NCI-H446 (cell line): ENCODE data around the gene CIDEB.
A peak's percentile ranks its signal among the peaks of the same experiment; 100 is the strongest.

Experiments
- DNase-seq, 2 experiments: peaks; one replicate each; lab custom pipeline; 2025; lab: John Stamatoyannopoulos, UW

Gene CIDEB

DNA sequence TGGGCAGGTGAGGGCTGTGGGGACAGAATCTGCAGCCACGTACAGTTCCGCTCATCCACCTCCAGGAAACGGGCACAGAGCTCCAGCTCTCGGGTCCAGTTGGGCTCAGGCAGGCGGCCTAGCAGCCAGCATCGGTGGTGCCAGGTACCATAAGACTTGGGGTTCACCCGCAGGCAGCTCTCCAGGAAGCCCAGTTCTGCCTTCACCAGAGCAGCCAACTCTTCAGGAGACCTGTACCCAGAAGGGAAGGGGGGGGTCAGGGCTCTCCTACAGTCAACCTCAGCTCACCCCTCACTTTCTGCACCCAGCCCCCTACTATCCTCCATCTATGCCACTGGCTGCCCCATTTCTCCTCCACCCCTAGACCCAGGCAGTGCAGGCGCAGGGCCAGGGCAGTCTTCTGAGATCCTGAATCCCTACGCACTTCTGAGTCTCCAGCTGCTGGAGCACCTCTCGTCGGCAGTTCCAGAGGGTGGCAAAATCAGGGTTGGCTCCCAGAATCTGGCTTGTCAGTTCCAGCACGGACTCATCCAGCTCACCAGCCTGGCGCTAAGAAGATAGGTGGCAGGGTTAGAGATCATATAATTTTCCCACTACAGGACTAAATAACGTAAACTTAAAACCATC is 37.8 kb downstream of the CIDEB start:
- no peak for DNase-seq

DNA sequence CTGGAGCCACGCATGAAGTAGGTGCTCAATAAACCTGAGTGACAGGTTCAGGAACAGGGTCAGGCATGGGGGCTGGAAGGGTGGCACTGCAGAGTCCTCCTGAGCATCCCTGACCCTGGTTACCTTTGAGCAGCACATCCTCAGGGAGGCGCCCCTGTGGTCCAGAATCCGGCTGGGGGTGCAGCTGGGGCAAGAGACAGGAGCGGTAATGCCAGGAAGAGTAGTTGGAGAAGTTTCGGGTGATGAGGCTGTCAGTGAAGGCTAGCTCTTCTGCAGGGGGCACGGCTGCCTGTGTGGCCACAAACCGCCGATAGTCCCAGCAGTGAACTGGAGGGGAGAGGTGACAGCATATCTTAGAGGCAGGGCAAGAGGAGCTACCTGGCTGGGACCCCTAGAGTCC is 38.4 kb downstream of the CIDEB start:
- no peak for DNase-seq

DNA sequence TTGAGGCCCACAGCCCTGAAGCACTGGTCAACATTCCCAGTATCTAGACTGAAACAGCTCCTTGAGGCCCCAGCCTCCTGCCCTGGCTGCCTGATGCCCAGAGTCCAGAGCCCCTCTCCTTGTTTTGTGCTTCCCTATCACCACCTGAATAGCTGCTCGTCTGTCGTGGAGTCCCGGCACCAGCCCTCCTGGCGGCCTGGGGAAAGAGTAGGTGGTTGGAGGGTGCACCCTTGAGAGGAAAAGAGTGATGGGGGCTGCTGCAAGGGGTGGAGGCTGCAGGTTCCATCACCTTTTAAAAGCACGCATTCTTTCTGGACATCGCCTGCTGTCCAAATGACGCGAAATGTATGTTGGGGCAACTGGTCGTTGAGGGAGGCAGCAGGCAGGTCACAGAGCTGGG is 39.6 kb downstream of the CIDEB start:
- DNase-seq: no peak

DNA sequence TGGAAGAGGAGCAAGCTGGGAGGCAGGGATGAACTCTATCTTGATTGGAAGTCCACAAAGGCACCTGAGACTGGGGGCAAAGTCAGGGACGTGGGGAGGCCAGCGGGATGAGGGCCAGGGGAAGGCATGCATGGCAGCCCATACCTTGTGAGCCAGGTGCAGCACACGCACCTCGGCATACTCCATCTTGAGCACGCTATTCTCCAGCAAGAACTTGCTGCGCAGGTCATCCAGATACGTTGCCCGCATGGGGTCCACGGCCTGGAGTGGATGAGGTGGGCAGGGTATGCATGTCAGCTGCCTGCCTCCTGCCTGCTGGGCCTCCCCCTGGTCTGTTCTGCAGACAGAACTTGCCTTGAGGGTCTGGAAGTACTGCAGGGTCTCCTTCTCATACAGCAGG is 40.3 kb downstream of the CIDEB start:
- no peak for DNase-seq

DNA sequence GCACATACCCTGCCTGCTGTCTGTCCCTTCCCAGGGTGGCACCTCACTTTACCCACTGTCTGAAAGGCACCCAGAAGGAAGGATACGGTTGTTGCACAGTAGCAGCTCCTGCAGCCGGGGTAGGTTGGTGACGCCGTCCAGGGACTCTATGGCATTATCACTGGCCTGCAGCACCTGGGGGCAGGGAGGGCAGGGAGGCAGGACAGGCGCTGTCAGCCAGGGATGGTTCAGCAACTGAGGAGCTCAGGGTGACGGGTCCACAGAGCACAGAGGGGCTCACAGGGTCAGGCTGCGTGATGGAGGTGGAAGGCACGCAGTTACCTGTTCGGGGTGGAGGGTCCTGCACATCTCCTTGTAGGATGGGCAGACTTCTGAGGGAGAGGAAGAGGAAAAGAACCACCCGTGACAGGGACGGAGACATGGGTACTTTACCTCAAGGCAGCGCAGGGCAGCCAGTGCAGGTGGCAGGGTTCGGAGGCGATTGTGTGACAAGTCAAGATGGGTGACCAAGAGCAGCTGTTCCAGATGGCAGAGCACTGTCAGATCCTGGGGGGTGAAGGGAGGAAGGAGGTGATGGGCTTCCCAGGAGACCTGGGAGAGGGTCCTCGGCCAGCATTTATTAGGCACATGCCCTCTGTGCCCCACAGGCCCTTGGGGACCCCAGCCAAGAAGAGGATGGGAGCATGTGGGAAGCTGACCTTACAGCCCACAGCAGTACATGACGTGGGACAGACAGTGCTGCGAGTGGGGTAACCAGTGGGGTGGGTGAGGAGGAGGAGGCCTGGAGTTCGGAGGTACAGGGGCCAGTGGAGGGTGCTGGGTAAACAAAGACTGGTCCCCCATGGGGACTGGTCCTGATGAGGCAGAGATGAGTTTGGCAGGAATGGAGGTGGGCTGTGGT is 41.2 kb downstream of the CIDEB start:
- no peak for DNase-seq

DNA sequence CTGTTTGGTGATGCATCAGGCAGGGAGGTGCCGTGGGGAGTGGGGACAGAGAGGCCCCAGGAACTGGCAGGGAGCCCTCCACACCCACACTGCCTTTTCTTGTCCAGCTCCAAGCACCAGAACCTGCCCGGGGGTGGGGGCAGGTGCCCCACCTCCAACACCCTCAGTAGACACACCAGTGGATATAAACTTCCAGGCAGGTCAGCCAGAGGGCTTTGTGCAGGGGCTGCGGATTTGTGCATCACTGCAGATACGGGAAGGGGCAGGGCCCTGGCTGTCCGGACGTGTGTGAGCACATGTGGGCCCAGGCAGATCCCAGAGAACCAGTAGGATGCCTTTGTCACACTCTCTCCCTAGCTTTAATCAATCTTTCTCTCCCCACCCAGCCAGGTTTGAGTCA is 43.5 kb downstream of the CIDEB start:
- no peak for DNase-seq

DNA sequence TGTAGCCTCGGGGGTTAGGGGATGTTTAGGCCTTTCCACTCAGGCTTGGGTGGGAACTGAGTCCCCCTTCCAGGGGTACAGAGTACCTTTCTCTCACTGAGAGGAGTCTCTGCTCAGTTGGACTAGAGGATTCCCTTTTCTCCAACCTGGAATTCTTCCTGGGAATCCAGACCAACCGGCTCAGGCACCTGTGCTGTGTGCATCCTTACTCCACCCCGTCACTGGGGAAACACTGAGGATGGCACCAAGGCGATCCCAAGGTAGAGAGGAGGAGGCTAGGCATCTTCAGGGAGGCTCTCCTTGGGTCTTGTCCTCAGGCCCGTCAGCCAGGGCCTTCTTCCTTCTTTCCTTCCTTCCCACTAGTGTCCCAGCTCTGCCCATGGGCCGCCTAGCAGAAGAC is 43.9 kb downstream of the CIDEB start:
- no peak for DNase-seq

DNA sequence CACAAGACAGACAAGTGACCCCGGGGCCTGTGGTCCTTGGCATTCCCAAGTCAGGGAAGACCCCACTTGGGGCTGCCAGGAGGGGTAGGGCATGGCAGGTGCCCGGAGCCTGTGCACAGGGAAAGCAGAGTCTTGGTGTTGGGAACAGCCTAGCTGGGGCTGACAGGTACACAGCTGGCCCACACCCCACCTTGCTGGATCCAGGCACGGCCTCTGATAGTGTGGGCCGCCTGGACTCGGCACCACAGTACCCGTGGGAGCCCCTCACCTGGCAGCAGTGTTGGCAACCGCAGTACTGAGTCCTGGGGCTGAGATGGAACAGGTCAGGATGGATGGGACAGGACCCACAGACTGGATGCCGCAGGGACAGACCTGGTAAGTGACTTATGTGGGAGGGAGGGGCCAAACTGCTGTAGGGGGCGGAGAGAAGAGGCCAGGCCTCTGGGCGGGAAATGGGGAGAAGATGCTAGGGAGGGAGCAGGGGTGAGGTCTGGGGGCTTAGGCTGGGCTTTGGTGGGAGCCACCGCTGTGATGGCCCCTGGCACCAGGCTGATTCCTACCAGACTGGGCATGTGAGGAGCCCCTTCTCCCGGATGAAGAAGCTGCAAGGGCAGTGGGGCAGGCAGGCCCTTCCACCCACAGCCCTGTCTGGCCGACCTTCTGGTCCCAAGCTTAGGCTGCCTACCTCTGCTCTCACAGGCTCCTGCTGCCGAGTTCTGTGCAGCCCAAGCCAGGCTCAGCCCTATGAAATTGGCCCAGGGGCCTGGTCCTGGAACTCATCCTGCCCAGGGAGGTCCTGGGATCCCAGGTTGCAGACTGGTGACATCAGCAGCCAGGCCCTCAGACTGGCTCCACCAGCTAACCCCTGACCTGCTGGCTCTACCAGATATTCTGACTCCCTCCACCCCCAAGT is 44.7 kb downstream of the CIDEB start, which contains the start of gene TGM1:
TSS of gene TGM1 (minus strand) at position 357 of the 913 bp plus-strand sequence. CDS start 825 bp downstream, outside the sequence.
- DNase-seq: no peak

DNA sequence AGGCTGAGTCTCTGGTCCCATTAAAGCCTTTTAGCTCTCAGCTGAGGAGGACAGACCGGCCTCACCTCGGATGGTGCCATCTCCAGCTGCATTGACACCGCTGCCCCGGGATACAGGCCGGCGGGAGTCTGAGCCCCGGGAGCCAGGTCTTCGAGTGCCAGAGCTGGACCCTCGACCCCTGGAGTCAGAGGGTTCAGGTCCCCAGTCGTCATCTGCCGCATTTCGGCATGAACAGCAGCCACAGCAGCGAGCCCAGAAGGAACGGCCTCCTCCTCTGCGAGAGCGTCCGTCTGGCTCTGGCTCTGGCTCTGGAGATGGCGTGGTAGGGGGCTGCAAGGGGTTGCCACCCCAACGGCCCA is 45.8 kb downstream of the CIDEB start:
- no peak for DNase-seq

DNA sequence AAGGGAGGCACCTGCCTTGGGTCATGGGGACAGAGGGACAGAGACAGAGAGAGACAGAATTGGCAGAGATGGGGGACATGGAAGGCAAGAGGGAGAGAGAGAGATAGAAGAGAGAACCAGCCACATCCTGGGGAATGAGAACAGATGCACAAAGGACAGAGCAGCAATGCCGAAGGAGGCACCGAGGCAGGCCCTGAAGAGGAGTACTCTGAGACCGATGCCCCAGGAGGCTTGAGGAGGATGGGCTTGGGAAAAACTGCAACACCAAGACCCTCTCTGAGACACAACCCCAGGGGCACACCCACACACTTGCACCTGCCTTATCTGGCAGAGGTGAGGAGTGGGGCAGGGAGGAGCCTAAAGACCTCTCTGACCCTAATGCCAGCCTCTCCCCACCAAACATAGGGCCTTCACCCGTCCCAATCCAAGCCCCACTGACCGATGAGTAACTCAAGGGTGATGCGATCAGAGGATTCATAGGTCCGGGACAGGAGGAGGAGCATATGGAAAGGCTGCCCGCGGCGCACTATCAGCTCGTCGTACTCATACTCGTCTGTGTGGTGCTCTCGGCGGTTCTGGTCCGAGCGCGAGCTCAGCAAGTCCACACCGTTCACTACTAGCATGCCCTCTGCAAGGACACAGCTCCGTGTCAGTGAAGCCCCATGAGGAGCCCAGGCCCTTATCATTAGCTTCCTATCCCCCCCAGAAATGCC is 46.4 kb downstream of the CIDEB start:
- no peak for DNase-seq

DNA sequence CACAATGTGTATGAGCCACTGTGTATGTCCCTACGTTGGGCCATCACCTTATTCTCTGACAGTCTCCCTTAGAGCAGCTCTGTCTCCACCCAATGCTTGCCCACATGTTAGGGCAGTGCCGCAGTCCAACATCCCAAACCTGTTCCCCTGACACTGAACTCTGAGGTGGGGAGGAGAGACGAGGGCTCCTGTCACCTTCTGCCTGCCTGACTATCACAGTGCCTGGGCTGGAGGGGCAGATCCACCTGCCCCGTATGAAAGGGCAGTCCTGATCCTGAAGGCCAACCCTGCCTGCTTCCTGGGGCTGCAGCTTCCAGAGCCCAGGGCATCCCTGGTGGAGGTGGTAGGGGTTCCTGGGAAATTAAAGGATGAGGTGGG is 47.0 kb downstream of the CIDEB start:
- no peak for DNase-seq

DNA sequence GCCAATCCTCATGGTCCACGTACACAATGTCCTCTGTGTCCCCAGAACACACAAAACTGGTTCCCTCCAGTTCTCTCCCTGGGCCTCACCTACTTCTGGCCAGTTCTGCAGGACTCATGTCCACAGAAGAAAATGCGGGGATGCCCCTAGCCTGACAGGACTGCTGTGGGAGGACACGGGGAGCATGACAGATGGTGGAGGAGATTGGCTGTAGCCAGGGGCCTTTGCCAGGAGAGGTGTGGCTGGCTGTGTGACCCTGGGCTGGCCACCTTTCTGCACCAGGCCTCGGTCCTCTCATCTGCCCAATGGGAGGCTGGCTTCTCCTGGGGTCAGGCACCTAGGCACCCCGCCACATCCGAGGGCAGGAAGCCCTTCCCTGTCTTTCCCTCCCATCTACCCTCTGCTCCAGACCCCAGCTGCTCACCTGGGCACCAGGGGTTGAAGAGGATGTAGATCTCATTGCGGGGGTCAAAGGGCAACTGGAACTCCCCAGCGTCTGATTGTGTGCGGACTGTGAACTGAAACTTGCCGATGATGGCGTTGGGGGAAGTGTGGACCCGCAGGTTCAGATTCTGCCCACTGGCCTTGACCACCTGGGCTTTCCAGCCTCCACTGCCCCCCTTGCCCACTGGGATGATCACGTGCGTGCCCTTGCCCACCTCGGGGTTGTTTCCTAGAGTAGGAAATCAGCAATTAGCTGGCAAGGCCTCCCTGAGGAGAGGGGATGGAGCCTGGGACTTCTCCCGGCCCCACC is 47.6 kb downstream of the CIDEB start:
- no peak for DNase-seq

DNA sequence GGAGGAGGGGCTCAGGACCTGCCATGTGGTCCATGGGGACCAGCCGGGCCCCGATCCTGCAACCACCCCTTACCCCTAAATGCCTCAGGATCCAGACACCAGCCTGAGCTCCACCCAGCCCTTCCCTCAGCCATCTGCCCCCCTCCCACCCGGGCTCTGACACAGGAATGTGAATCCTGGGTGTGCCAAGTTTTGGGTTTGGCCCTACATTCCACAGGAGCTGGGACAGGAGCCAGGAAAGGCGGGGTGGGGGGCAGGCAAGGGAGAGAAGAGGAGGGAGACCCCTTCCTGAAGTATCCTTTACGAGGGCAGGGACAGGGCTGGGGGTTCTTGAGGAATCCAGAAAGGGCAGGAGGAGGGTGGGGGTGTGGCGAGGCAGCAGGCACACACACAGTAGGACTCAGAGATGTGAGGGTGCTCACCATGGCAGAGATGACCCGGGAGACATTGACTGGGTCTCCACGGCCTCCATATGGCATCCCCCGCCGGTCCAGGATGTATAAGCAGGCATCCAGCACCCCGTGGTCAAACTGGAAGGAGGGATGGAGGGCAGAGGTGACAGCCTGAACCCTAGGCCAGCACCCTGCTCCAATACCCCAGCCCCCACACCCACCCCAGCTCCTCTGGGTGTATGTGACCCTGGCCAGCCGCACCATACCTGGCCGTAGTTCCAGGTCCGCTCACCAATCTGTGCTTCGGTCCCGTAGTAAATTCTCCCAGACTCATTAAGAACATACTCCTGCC is 48.3 kb downstream of the CIDEB start:
- peak in 1 of 2 experiments; percentile 26 for DNase-seq

DNA sequence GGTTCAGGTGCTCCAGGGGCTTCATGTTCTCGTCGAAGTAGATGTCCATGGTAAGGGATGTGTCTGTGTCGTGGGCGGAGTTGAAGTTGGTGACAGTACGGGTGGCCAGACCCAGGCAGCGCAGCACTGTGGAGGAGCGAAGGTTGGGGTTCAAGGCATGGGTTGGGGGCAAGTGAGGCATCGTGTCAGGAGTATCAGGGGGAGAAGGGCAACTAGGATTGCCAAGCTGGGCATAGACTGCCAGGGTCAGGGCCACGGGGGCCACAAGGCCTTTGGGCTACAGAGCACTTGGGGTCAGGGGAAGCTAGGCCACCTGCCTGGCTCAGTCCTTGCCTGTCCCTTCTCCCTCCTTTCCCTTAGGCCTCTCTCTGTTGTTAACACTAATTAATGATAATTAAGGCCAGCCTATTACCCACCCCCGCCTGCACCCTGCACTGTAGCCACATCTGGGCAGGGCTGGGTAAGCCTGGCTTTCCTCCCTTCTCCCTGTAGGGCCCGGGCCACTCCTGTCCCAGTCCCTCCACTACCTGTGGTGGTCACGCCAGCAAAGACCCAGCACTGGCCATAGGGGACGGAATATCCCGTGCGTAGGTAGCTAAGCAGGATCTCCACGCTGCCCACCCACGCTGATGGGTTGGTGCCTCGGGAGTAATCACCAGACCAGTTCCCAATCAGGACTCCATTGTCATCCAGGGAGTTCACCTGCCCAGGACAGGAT is 49.1 kb downstream of the CIDEB start:
- DNase-seq: no peak

DNA sequence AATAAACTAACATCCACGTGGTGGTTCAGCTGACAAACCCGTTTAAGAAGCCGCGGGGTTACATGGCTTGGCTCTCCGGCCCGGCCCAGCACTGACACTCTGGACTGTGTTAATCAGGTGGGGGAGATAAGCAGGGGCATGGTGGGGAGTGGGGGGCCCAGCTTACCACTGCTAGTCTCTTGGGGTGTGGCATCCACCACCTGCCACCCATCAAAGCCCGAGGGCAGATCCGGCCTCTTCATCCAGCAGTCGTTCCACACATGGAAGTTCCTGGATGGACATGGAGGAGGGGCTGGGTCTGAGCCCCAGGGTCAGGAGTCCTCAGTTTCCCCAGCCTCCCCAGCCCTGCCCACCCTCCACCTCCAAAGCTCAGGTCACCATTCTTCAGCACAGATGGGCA is 49.7 kb downstream of the CIDEB start:
- no peak for DNase-seq

DNA sequence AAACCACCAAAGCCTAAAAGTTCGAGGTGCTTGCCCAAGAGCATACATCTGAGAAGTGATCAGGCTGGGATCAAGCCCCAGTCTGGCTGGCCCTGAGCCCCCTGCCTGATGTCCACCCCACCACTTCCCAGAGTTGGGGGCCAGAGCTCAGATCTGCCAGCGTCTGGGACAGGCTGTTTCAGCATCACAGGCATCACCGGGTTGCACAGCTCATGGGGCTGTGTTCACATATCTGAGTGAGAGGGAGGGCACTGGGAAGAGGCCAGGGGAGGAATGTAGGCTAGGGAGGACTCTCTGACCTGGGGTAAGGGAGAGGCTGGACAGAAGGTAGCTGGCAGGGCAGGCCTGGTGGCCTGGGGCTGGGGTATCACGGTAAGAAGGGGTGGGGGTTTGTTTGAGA is 50.8 kb downstream of the CIDEB start:
- DNase-seq: no peak

DNA sequence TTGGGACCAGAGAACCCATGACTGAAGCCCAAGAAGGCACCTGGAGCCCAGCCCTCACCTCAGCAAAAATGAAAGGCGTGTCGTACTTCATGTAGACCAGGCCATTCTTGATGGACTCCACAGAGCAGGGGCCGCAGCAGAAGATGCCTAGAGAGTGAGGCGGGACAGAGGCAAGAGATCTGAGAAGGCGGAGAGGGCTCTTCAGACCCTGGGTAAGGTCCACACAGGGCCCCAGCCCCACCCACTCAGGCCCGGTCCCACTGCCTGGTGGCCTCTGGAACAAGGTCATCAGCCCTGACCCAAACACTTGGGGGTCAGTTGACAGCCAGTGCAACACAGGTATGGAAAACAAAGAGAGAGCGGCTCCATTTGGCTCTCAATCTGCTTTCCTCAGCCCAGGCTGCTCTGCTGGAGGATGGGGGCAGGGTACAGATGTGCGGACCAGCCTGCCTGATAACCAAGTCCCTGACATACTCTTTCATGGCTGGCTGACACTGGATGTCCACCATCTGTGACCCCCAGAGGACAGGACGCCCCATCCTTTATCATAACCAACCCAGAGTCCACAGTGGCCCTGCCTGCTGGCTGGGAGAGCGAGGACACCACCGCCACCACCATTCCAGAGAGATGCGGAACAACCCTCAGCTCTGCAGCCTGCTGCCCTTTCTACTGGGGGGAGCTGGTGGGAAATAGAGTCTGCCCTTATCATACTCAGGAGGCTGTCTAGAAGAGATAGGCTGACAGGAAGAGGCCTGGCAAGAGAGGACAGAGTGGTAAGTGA is 51.7 kb downstream of the CIDEB start:
- no peak for DNase-seq

DNA sequence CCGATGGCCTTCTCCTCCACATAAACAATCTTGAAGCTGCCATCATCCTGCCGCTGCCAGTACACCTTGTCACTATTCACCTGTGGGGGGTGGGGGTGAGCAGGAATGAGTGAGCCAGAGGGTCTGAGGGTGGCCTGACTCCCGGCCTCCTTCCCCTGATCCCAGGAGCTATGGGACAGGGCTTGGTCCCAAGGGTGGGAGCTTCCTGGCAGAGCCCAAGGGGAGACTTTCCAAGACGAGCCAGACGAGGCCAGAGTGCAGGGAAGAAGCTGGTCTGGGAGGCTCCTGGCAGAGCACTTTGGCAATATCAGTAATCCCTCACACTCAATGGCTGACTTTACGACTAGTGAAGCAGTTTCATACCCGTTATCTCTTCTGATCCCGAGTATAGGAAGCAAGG is 52.3 kb downstream of the CIDEB start:
- no peak for DNase-seq
